ENCODE data around the gene TUBD1. TPM values are rescaled to one million over a fixed set of nuclear protein-coding genes. Genes with fewer than 3 reads are reported as not detected.
A peak's percentile ranks its signal among the peaks of the same experiment; 100 is the strongest.

TUBD1 gene
- total RNA-seq, 6 experiments from 2014 or later: 2.9 to 5.5 (median 4.4) TPM

- Histone ChIP-seq H3K4me1 (peaks cover 0 to 16% (median 4%) of the 10 kb centered on the region in 4 donors), H3K36me3 (peaks cover 0 to 16% (median 7%) of the 10 kb centered on the region in 4 donors), H3K27me3 (no peaks in the 10 kb centered on the region), H3K27ac (no peak overlapping the region), H3K4me3 (no peak overlapping the region), H3K9me3 (no peaks in the 10 kb centered on the region)
- intact Hi-C loops (cut with DNase I): no loop called here
- ATAC-seq: no peak
- TF ChIP-seq POLR2A (IDR thresholded peaks at IDR 0.05) (no peak), CTCF (IDR thresholded peaks at IDR 0.05) (no peak)
- WGBS (ENCODE audit: insufficient coverage, low coverage, low lambda C conversion rate, missing lambda C conversion rate): no CpG with 5 or more reads among the region's 1 CpG
- DNase-seq: no peak
These were observed 81.5 kb downstream of the TUBD1 start for GRCh38 chr17:59811209-59811608.

DNA sequence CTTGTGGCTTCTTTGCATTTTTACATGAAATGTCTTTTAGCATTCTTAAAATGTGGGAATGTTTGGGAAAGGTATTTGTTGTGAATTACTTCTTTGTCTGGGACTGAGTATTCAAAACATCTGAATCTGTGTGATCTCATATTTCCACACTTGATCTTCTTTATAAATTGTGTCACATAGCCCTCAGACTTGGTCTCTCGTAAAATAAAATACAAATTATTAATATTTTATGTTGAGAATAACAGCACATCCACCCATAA, 81.9 kb downstream of the TUBD1 start:
- H3K4me1 ChIP-seq: peaks cover 0 to 15% (median 4%) of the 10 kb centered on the region in 4 donors
- peaks cover 0 to 16% (median 7%) of the 10 kb centered on the region in 4 donors for H3K36me3 ChIP-seq
- intact Hi-C loops (cut with DNase I): no loop called here
- TF ChIP-seq CTCF (IDR thresholded peaks at IDR 0.05) (no peak), POLR2A (IDR thresholded peaks at IDR 0.05) (no peak)
- DNase-seq (no peak), ATAC-seq (no peak)
- 88% methylated on average over 1 of the region's 1 CpG for WGBS (ENCODE audit: insufficient coverage, low coverage, low lambda C conversion rate, missing lambda C conversion rate)
- H3K27me3 ChIP-seq: no peaks in the 10 kb centered on the region
- no peak overlapping the region for H3K4me3 ChIP-seq
- H3K9me3 ChIP-seq: no peaks in the 10 kb centered on the region
- no peak overlapping the region for H3K27ac ChIP-seq

MicroRNAs within 50 kb of the gene (microRNA counts, 767-probe panel; counts per million panel counts)
- microRNA hsa-miR-21-5p: 11,908 counts per million, percentile 73 among the panel's probes with 10 or more counts

Small RNA genes lying within 50 kb of the gene (microRNA-seq; reads per million reads assigned to microRNA genes)
- 71,997 to 83,842 reads per million in 2 donors for gene MIR21

Small RNA genes lying within 50 kb of the gene (small RNA-seq; reads per million reads assigned to genes)
- 0 reads per million in 2 experiments for gene RNU6-450P
- 0 reads per million in 2 experiments for gene RPS29P21

Other genes with a start within 250 kb of the TUBD1 start
- 10 to 100 TPM; 13.1 to 50.8 (median 19.7) TPM for gene PTRH2, start 185.5 kb downstream of the TUBD1 start, total RNA-seq
- gene VMP1, start 185.3 kb downstream of the TUBD1 start, total RNA-seq: 100 to 1,000 TPM in 4 of 6 experiments, 10 to 100 TPM in 2; 56.9 to 247 (median 160) TPM
- gene RPS6KB1, start 178 bp upstream of the TUBD1 start, total RNA-seq: 10 to 100 TPM; 11.3 to 20.3 (median 14.8) TPM
- gene RNFT1, start 71.8 kb upstream of the TUBD1 start, total RNA-seq: 10 to 100 TPM; 18.3 to 30.6 (median 21.6) TPM
- 1 to 10 TPM; 3.6 to 7.3 (median 6.3) TPM for gene HEATR6, start 186.0 kb upstream of the TUBD1 start, total RNA-seq